ENCODE results near the gene GPR35.

Gene GPR35

DNA sequence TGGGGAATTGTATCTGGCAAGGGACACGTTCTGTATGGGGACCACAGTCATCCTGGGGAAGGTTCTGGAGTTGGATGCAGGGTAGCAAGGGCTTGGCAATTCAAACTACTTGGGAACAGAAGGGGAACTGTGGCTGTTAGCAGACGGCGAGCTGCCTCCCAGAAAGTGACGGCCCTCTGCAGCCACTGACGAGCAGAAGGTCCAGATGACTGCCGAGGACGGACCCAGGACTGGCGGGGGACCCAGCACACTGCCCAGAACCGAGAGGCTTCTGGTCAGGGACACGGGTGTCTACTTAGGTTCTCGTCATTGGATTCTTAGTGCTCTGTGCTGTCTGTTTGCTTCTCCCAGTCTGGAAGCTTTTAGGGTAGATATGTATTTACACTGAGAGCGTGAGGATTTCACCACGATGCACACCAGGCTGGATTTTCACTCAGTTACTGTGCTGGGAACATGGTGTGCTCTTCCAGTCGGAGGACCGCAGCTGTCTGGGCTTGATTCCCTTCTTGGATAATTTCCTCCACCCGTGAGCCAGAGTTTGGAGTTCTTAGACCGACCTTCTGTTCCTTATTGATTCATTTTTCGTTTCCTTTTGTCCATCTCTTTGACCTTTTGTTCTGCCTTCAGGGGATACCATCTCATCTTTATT lies 13.4 kb downstream of the GPR35 start:
- no peak for DNase-seq (ENCODE audit: low spot score)

DNA sequence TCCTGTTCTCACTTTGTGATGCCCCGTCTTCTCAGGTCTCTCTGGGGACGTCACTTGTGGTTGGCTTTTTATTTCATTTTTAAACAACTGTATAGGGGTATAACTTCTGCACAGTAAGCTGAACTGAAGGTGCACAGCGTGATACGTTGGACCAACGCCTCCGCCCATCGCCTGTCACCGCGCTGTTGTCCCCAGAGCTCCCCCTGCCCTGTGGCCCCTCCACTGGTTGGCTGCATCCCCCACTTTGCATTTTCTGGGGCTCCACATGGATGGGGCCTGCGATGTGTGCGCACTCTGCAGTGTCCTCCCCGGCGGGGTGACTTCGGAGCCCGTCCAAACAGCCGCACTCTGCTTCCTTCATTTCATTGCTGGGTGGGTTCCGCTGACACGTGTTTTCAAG lies 14.3 kb downstream of the GPR35 start:
- no peak for DNase-seq (ENCODE audit: low spot score)

DNA sequence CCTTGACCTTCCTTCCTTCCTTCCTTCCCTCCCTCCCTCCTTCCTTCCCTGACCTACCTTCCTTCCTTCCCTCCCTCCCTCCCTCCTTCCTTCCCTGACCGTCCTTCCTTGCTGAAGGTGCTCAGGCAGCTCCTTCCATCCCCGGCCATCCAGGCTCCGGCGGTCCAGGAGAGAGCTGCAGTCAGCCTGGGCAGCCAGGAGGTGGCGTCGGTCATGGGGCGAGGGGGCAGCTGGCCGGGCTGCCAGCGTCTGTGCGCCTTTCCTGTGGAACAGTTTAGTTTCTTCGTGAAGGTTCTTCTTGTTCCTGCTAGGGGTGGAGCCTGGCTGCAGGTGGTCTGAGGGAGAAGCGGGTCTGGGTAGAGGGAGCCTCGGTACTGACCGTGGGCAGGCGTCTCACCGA lies 15.7 kb downstream of the GPR35 start:
- DNase-seq (ENCODE audit: low spot score) = no peak

DNA sequence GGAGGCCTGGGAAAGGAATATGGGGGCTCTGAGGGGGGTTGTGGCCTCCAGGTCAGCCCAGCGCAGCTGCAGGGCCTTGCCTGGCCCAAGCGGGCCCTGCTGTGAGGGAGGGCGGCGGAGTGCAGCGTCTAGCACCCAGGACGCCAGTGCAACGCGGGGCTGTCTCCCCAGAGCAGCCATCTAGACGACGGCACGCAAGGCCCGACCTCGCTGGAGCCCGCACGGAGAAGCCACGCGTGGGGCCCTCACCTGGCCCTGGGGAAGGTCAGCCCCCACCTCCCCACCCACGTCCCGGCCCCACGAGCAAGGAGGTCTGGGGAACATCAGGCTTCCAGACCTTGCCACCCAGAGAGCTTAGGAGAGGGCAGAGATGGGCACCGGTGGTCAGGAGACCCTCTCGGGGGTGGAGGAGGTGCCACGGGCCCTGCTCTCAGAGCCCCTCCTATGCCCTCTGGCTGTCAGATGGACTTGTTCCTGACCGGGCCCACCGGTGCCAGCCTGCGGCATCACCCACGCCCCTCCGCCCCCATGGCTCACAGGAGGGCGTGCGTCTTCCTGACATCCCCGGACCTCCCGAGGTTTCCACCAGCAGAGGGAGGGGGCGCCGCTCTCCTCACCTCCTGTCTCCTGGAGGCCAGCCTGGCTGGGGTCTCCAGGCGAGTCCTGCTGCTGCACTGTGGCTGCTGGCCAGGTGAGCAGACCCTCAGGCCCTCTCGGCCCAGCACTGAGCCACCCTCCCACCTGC lies 17.0 kb downstream of the GPR35 start:
- DNase-seq (ENCODE audit: low spot score) = no peak

DNA sequence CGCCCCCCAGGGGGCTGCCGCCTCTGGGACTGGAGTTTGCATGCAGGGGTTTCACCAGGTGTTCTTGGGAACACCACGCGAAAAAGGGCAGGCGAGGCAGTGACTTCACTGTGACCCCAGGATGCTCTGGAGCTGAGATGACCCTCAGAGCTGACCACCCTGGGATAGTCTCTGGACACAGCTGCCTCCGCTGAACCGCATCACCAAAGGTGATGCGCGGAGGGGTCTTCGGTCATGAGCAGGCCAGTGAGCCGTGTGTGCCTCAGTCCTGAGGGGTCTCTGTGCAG lies 17.5 kb downstream of the GPR35 start:
- no peak for DNase-seq (ENCODE audit: low spot score)

DNA sequence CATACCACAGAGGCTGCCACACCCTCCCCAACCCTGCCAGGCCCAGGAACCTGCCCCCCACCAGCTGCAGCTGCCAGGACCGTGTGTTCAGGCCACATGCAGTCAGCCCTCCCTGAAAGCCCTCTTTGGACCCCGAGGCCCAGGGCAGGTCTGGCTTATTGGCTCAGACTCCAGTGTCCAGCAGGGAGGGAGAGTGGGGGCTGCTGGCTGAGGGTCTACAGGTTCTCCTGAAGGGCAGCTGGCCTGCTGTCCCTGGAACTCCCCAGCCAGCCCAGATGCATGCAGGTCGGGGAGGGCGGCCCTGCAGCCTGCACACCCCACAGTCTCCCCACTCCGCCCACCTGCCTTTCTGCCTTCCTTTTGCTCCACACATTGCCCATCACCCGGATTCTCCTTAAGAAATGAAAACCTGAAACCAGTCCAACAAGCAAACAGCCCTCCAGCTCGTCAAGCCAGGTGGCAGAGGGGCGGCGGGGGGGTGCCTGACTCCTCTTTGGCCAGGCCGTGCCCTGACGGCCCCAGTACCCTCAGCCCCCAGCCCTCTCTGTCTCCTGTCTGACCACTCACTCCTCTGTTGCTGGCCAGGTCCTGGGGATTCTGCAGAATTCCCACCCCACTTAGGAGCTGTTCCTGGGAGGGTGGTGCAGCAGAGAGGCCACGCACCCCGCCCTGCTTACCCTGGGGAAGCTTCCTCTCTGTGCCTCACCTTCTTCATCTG lies 18.0 kb downstream of the GPR35 start:
- no peak for DNase-seq (ENCODE audit: low spot score)

DNA sequence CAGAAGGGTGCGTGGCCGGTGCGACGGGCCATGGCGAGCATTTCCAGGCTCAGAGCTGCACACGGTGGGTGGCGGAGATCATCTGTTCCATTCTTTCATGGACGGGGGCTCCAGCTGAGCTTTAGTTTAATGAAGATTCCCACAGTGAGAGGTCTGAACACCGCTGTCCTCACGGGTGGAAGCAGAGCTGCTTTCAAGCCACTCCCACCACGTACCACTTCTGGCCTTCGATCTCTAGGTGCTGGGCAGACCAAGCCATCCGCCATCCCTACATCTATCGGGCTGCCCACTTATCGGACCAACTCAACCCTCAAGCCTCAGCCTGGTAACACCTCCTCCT lies 18.5 kb downstream of the GPR35 start:
- no peak for DNase-seq (ENCODE audit: low spot score)

DNA sequence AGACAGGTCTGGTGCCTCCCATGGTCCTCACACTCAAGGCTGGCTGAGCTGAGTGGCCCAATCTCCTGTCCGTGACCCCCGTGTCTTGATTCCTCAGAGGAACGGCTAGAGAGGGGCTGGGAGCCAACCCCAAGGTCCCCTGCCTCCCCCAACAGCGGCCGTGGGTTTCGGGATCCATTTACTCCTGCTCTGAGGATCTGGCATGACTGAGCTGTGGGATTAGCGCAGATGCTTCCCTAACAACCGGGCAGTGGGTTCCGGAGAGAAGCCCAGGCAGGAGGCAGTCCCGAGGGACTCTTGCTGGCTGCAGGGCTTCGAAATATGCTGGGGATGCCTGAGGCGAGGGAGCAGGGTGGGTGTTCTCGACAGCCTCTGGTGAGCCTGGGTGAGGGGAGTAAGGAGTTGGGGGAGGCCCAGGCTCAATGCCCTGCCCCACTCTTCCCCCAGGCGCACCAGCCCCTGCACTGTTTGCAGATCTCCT lies 18.9 kb downstream of the GPR35 start:
- no peak for DNase-seq (ENCODE audit: low spot score)

DNA sequence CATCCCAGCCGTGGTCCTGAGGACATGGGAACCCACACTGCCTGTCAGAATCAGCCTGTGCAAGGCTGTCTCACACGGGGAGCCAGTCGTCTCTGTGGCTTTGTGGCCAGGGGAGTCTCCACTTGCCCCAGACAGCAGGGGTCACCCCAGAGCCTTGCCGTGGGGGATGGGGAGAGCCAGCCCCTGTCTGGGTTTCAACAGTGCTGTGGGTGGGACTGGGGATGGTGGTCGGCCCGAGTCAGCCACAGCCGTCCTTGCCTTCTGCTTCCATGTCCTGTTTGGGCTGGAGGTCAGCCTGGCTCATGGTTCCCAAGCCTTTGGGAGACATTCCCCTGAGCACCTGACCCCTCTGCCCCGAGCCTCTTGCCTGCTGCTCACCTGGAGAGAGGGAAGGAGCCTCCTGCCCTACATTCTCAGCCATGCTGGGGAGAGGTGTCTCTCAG lies 19.6 kb downstream of the GPR35 start:
- no peak for DNase-seq (ENCODE audit: low spot score)

DNA sequence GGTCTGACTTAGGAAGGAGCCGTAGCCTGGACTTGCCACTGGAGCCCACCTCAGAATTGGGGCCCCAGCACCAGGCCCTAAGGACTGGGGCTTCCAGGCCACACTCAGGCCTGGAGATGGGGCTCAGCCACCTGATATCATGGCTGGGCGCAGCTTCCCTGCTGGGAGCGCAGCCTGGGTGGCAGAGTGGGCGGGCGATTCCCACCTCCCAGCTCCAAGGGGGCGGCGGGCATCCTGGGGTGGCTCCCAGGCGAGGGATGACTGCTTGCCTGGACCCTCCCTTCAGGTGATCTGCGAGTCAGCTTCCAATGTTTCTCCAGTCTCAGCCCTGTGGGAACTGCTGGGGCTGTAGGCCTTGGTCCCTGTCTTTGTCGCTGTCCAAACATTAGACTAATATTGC lies 20.1 kb downstream of the GPR35 start:
- no peak for DNase-seq (ENCODE audit: low spot score)

DNA sequence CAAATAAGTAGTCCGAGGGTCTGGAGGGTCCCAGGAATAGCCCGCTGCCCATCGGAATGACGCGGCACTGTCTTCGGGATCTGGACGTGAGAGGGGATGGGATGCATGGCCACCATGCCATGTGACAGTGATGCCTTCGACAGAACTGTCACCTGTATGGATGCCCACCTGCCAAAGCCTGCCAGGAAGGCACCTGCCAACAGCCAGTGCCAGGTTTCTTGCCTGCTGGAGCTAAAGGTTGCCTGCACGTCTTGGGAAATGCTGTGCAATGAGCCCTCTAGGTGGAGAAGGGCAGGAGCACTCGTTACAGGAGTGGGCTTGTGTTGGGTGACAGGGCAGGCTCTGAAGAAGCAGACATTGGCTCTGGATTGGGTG lies 20.5 kb downstream of the GPR35 start:
- no peak for DNase-seq (ENCODE audit: low spot score)

DNA sequence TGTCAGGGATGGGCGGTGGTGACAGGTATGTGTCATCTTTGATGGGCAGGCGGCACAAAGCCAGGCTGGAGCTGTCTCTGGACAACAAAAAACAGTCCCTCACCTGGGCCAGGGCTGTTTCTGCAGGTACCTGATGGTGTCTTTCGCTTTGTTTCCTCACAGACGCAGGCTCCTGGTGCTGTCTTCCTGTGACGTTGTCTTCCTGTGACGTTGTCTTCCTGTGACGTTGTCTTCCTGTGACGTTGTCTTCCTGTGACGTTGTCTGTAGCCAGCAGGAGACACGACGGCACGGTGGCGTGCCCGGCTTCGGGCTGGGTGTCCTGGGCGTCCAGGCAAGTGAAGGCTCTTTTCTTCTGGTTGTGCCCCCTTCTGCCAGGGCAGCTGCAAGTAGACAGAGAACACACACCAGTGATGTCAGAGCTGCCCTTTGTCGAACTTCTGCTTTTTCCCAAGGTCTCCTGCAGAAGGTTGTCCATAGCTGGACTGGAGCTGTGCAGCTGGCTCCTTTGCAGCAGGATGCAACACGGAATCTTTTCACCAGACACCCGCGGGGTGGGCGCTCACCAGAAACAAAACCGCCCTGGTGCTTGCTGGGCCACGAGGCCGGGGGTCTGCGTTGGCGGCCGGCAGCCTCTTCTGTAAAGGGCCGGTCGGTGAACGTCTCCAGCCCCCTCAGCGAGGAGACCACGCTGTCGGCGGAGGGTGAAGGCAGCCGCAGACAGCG lies 21.1 kb downstream of the GPR35 start:
- no peak for DNase-seq (ENCODE audit: low spot score)

DNA sequence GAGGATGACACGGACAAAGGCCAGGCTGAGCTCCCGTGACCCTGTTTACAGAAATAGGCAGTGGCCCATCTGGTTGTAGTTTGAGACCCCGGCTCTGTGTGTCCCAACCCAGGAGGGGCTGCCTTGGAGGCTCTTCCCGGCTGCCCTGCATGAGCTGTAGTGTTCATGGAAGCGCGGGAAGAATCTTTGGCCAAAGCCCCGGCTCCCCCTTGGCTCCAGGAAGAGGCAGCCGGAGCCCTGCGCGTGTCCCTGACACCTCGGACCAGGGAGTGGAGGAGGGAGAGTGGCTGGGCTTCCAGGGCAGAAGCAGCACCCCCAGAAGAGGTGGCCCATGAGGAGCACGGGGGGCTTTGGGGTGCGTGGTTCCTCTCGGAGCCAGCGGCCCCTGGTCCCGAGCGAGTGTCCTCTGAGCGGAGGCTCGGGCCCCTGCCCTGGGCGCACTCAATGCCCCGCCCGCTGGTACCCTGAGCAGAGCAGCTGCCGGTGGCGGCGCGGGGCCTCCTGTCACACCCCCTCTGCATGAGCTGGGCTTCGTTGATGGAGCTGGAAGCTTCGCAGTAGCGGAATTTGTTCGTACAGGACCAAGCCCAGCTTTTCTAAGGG lies 21.7 kb downstream of the GPR35 start:
- DNase-seq (ENCODE audit: low spot score) = no peak

DNA sequence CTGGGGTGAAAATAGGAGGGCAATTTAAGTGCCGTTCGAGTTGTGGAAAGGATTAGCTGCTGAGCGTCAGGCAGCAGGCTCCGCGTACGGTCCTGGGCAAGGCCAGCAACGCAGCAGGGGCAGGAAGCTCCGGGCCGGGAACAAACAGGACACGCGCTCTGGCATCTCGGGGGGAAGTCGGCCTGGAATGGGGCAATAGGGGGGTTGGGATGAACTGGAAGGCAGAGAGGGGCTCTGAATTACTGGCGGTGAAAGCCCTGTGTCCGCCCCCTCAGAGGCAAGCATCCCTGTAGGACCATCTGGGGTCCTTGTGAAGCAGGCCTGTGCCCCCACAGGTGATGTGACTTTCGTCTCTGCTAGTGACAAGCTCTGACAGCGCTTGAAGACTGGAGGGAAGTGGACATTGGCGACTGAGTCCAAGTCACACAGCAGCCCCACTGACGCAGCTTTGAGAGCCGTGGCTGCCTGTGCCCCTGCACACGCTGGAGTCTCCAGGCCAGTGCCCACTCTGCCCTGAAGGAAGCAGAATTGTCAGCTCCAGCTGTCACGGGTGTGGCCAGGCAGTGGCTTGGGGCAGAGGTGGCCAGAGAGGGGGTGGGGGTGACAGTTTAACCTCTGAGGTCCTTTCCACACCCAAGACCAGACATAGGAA lies 22.3 kb downstream of the GPR35 start:
- no peak for DNase-seq (ENCODE audit: low spot score)

DNA sequence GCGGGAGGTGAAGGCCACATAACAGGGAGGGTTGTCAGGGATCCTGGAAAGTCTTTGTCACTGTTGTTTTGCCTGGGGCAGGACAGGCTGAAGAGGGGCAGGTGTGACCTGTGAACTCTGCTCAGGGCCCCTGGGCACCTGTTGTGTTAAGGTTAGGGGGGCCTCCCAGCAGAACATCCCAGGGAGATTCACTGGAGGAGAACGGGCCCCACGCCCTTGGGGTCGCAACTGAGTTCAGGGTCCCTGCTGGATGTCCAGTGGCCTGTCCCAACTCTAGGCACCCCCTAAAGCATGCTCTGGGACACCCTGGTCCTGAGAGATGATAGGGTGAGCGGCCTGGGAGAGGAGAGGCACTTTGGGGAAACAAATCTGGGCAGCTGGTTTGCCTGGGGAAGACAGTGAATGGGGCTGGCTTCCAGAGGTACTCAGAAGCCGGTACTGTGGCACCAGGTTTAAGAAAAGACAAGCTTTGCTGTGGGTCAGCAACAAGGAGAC lies 22.9 kb downstream of the GPR35 start:
- DNase-seq (ENCODE audit: low spot score) = no peak

DNA sequence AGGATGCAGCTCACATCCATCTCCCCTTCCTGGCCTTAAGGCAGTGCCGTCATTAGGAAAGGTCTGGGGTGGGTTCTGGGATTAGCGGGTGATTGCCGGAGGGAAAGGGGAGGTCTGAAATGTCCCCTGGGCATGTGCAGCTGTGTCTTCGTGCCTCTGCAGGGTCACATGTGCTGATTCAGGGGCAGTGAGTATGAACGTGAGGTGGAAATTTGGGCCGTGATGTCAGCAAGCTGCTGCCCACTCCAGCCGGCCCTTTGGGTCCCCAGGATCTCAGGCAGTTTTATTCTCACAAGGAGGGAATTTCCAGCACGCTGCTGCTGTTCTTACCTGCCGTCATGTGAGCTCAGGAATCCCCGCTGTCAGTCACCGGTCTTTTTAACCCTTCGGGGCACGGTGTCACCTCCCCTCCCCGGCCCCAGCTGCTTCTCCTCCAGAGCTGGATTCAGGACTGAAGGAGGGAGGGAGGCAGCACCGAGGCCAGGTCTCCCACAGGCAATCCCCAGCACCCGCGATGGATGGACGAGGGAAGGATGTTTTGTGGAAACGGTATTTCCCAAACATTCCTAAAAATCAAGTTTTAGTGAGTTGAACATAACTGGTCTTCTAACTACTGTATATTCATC lies 23.5 kb downstream of the GPR35 start:
- DNase-seq (ENCODE audit: low spot score) = no peak

DNA sequence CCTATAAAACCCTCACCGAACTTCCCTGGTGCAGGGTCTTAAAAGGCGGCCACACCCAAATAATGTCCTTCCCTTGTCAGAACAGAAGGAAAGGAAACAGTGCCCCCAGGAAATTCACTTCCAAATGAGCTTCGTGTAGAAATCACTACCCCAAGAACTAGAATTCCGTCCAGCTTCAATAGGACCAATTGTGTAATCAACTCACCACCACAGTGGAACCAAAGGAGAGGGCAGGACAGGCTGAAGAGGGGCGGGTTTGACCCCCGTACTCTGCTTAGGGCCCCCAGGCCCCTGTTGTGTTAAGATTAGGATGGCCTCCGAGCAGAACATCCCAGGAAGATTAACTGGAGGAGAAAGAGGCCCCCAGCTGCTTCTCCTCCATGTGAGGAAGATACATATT lies 24.1 kb downstream of the GPR35 start:
- DNase-seq (ENCODE audit: low spot score) = no peak

DNA sequence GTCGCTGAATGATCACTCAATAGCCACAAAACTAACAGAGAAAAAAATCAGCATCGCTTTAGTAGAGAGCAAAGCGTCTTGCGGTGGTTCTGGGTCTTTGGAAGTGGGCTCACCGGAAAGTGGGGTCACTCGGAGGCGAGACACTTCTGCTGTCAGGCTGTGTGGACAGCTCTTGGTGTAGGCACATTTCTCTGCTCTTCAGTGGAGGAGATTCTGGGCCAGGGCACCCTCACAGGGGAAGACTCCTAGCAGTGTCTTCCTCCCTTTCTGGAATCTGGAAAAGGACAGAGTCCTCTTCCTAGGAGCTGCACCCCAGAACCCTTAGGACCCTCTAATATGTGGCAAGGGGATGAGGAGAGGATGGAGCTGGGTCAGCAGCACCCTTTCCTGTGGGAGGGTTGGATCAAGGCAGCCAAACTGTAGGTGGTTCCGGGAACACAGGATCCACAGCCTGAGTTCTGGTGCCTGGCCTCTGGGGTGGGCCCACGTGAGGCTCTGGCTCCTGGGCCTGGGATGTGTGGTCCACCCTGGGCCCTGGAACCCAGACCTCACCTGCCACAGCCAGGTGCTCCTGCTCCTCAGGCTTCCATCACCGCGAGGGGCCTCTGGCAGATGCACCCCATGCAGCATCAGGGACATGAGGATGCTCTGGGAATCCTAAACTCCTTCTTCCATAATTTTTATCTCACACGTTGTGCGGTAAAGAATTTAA lies 25.1 kb downstream of the GPR35 start:
- DNase-seq (ENCODE audit: low spot score) = no peak

DNA sequence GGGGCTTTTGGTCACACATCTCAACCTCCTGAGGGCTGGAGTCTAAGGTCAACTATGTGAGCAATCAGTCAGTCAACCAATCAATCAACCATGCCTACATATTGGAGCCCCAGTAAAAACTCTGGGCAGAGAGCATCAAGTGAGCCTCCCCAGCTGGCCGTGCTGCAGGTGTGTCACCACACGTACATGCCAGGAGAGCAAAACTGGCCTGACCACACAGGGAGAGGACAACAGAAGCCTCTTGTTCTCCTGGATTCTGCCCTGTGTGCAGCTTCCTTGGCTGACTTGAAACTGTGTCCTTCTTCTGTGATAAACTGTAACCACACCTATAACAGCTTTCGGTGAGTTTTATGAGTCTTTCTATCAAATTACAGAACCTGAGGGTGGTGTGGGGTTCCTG lies 25.9 kb downstream of the GPR35 start:
- no peak for DNase-seq (ENCODE audit: low spot score)

All from hematopoietic multipotent progenitor cell treated with erythropoietin and hydrocortisone succinate and interleukin-3 and kit ligand, for 17 days (in vitro differentiated cells).